ENCODE data around the gene ENPP6. TPM values are rescaled to one million over a fixed set of nuclear protein-coding genes. Genes with fewer than 3 reads are reported as not detected.

The ENPP6 gene
- total and polyA plus RNA-seq, 2 of the 13 experiments (the other 11 are each of a cell fraction or from before 2014, with no cell fraction given) = not detected

DNA sequence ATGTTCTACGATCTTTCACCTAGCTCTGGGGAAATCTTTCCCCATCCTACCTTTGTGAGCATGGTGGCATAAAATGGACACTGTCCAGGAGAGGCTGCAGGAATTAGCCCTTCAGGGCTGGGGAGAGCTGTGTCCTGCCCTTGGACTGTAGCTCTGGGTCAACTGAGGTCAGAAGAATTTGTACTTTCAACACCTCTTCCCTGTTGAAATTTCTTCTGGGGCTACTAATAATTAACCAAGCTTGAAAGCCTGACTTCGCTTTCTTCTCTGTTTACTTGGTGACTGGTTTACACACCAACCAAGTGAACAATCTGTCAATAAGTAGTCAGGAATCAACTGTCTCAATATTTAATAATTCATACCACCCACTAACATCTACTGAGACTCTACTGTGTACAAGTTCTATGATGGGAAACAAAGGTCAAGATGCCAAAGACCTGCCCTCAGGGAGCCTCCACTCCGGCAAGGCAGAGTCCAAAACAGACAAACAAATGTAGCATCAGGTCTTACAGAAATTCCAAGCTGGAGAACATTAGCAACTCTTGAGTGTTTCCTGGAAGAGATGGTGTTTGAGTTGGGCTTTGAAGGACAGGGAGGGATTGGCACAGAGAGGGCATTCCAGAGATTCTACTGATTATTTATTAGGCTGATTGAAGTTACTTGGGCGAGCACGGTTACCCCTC is 113.1 kb downstream of the ENPP6 start (continued):
- TF ChIP-seq SPEN (CRISPR knock-in tag; IDR thresholded peaks at IDR 0.05; ENCODE audit: low read depth) = no peak
- TF ChIP-seq AHR (CRISPR knock-in tag; IDR thresholded peaks at IDR 0.05) = no peak
- TF ChIP-seq ZNF816 (CRISPR knock-in tag; IDR thresholded peaks at IDR 0.05; ENCODE audit: borderline replicate concordance) = no peak
- TF ChIP-seq PRPF4 (IDR thresholded peaks at IDR 0.05; ENCODE audit: low read depth, low read length, poor library complexity, severe bottlenecking) = no peak
- no peak for TF ChIP-seq ETV6 (CRISPR knock-in tag; conservative IDR thresholded peaks at IDR 0.05)
- TF ChIP-seq ZNF496 (CRISPR knock-in tag; IDR thresholded peaks at IDR 0.05; ENCODE audit: insufficient replicate concordance) = no peak
- no peak for TF ChIP-seq ZNF703 (CRISPR knock-in tag; IDR thresholded peaks at IDR 0.05; ENCODE audit: borderline replicate concordance)
- TF ChIP-seq NFRKB (IDR thresholded peaks at IDR 0.05) = no peak
- no peak for TF ChIP-seq CC2D1A (CRISPR knock-in tag; IDR thresholded peaks at IDR 0.05)
- no peak for TF ChIP-seq ZNF598 (CRISPR knock-in tag; IDR thresholded peaks at IDR 0.05; ENCODE audit: borderline replicate concordance)
- no peak for TF ChIP-seq MTA1 (CRISPR knock-in tag; IDR thresholded peaks at IDR 0.05; ENCODE audit: borderline replicate concordance)
- no peak for TF ChIP-seq ZC3H13 (CRISPR knock-in tag; IDR thresholded peaks at IDR 0.05)
- TF ChIP-seq KMT2A (CRISPR knock-in tag; IDR thresholded peaks at IDR 0.05) = no peak
- no peak for TF ChIP-seq PHF5A (CRISPR knock-in tag; IDR thresholded peaks at IDR 0.05; ENCODE audit: low read depth, unreplicated experiment)
- TF ChIP-seq ZNF33B (CRISPR knock-in tag; IDR thresholded peaks at IDR 0.05) = no peak
- no peak for TF ChIP-seq JARID2 (CRISPR knock-in tag; IDR thresholded peaks at IDR 0.05; ENCODE audit: insufficient replicate concordance)
- TF ChIP-seq, protein P1, sequence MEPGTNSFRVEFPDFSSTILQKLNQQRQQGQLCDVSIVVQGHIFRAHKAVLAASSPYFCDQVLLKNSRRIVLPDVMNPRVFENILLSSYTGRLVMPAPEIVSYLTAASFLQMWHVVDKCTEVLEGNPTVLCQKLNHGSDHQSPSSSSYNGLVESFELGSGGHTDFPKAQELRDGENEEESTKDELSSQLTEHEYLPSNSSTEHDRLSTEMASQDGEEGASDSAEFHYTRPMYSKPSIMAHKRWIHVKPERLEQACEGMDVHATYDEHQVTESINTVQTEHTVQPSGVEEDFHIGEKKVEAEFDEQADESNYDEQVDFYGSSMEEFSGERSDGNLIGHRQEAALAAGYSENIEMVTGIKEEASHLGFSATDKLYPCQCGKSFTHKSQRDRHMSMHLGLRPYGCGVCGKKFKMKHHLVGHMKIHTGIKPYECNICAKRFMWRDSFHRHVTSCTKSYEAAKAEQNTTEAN (CRISPR knock-in tag; conservative IDR thresholded peaks at IDR 0.05) = peak; percentile 76; the same call in 1 of the 2 replicates
- TF ChIP-seq, protein P2, sequence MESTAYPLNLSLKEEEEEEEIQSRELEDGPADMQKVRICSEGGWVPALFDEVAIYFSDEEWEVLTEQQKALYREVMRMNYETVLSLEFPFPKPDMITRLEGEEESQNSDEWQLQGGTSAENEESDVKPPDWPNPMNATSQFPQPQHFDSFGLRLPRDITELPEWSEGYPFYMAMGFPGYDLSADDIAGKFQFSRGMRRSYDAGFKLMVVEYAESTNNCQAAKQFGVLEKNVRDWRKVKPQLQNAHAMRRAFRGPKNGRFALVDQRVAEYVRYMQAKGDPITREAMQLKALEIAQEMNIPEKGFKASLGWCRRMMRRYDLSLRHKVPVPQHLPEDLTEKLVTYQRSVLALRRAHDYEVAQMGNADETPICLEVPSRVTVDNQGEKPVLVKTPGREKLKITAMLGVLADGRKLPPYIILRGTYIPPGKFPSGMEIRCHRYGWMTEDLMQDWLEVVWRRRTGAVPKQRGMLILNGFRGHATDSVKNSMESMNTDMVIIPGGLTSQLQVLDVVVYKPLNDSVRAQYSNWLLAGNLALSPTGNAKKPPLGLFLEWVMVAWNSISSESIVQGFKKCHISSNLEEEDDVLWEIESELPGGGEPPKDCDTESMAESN (CRISPR knock-in tag; conservative IDR thresholded peaks at IDR 0.05) = peak; percentile 100
- no peak for TF ChIP-seq HMGA1 (CRISPR knock-in tag; conservative IDR thresholded peaks at IDR 0.05)
- TF ChIP-seq, protein P3, sequence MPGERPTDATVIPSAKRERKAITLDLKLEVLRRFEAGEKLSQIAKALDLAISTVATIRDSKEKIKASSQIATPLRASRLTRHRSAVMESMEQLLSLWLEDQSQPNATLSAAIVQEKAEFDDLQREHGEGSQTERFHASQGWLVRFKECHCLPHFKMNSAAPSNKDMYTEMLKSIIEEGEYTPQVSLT (CRISPR knock-in tag; IDR thresholded peaks at IDR 0.05; ENCODE audit: borderline replicate concordance, low read depth) = no peak
- no peak for TF ChIP-seq ZNF225 (CRISPR knock-in tag; IDR thresholded peaks at IDR 0.05)
- no peak for TF ChIP-seq HNRNPL (IDR thresholded peaks at IDR 0.05; ENCODE audit: low read depth, low read length)
- TF ChIP-seq, protein P4, sequence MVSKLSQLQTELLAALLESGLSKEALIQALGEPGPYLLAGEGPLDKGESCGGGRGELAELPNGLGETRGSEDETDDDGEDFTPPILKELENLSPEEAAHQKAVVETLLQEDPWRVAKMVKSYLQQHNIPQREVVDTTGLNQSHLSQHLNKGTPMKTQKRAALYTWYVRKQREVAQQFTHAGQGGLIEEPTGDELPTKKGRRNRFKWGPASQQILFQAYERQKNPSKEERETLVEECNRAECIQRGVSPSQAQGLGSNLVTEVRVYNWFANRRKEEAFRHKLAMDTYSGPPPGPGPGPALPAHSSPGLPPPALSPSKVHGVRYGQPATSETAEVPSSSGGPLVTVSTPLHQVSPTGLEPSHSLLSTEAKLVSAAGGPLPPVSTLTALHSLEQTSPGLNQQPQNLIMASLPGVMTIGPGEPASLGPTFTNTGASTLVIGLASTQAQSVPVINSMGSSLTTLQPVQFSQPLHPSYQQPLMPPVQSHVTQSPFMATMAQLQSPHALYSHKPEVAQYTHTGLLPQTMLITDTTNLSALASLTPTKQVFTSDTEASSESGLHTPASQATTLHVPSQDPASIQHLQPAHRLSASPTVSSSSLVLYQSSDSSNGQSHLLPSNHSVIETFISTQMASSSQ (IDR thresholded peaks at IDR 0.05; ENCODE audit: low read depth) = peak; percentile 99
- TF ChIP-seq, protein P4 (CRISPR knock-in tag; IDR thresholded peaks at IDR 0.05; ENCODE audit: borderline replicate concordance) = peak; percentile 99

Data from HepG2 (cell line).